ENCODE data around the gene MIS18A.

MIS18A gene

DNA sequence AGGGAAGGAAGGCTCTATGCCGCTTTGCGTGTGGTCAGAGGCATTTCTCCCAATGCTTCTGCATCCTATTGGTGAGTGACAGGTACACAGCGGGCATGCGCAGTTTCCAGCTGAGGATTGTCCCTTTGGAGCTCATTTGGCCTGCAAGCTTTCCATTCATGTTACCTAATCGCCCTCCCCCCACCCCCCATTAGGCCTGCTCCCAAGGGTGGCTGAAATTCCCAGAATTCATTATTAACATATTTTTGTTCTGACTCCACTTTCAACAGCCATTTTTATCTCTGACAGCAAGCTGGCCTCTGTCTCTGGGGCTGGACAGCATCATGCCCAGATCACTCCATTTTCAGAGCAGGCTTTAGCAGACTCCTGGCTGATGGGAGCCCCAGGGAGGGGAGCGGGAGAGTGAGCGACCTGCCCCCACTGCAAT, 25.6 kb downstream of the MIS18A start:
- DNase-seq (ENCODE audit: low spot score) = no peak

DNA sequence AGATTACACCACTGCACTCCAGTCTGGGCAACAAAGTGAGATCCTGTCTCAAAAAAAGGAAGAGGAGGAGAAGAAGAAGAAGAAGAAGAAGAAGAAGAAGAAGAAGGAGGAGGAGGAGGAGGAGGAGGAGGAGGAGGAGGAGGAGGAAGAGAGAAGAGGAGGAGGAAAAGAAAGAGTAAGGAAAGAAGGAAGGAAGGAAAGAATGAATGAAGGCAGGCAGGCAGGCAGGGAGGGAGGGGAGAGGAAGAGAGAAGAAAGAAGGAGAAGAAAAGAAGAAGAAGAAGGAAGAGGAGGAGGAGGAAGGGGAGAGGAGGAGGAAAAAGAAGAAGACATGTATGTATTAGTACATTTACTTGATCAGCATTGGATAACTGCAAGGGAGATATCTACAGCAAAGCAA, 26.7 kb downstream of the MIS18A start:
- no peak for DNase-seq (ENCODE audit: low spot score)

DNA sequence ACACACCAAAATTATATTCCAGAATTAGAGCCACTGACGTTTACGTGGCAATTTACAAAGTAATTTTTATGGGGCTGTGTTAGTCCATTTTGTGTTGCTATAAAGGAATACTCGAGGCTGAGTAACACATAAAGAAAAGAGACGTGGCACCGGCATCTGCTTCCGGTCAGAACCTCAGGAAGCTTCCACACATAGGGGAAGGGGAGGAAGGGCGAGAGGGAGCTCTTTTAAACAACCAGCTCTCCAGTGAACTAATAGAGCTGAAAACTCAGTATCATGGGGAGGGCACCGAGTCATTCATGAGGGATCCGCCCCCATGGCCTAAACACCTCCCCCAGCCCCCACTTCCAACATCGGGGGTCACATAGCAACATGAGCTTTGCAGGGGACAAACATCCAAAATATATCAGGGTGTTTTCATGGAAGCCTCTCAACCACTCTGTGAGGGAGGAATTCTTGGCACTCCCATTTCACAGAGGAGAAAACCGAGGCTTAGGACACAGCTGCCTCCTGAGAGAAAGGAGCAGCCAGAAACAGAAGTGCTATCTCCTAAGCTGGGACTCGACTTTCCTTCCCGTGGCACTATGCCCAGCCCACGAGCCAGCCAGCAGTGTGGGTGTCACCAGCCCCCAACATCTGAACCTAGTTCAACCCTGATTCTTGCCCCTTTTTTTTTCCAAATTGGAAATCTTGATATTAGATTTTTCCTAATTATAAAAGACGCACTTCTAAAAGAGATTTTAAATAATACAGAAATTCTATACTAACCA, 29.2 kb downstream of the MIS18A start:
- no peak for DNase-seq (ENCODE audit: low spot score)

DNA sequence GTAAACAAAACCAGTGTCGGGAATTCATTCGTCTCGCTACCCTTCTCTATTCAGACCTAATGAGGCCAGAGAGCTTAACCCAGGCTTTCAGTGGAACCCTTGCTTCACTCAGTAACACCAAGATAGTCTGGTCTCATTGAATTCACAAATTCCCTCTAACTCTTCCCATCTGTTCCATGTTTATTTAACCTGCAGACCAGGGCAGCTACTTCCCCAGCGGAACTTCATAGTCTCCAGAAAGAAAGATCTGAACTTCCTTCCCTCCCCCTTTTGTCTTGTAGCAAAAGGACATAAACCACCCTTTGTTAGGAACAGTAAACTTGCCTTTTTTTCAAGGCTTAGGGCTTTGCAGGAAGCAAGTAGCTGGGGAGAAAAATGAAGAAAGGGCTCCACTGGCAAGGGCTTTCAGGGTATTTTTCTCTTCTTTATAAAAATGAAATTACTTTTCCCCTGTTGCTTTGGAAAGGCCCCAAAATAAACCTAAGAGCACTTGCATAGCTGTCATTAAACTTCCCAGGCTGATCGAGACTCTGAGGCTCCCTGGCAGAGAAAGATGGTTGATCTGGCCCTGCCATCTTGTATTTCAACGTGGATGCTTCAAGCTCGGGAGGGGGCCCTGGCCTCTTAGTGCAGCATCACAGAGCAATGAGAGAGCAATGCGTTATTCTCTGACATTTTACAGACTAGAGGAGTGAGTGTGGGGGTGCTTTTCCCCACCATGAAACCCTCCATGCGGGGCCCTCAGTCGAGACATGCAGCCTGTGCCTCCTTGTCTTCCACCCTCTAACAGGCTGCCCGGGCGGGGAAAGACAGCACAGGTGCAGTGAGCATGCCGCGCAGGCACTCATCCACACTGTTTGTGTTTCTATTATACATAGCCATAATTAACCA, 30.0 kb downstream of the MIS18A start:
- DNase-seq (ENCODE audit: low spot score) = no peak

DNA sequence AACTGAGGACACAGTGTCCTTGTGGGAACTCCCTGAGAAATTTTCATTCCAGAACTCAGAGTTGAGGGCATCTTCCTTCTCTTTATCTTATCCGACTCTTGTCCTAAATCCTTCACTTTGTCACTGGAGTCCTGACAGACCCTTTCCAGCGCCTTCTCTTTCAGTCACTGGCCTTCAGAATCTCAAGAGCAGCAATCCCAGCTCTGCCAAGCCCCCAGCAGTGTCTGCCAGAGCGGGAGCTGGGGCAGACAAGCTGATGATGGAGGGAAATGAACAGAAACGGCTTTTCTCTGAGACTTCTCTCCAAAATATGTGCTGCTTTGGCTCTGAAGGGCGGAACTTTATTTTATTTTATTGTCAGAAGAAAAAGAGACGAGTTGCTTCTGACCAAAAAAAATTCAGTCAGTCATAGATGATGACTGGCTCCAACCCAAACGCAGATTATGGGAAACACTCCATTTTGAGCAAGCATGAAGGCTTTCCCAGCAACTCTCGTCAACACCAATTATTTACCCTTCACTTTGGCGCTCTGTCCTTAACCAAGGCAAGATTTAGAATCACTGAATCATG, 32.2 kb downstream of the MIS18A start:
- DNase-seq (ENCODE audit: low spot score) = no peak

DNA sequence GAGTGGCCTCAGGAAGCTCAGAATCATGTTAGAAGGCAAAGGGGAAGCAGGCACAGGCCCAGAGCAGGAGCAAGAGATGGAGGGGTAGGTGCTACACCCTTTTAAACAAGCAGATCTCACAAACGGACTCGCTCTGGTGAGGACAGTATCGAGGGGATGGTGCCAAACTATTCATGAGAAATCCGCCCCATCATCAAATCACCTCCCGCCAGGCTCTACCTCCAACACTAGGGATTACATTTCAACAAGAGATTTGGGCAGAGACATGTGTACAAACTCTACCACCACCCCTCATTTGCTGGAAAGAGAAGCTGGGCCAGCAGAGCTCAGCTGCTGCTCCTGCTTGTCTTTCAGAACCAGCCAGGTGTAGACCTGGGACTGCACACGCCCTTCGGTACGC, 32.9 kb downstream of the MIS18A start:
- DNase-seq (ENCODE audit: low spot score) = no peak

DNA sequence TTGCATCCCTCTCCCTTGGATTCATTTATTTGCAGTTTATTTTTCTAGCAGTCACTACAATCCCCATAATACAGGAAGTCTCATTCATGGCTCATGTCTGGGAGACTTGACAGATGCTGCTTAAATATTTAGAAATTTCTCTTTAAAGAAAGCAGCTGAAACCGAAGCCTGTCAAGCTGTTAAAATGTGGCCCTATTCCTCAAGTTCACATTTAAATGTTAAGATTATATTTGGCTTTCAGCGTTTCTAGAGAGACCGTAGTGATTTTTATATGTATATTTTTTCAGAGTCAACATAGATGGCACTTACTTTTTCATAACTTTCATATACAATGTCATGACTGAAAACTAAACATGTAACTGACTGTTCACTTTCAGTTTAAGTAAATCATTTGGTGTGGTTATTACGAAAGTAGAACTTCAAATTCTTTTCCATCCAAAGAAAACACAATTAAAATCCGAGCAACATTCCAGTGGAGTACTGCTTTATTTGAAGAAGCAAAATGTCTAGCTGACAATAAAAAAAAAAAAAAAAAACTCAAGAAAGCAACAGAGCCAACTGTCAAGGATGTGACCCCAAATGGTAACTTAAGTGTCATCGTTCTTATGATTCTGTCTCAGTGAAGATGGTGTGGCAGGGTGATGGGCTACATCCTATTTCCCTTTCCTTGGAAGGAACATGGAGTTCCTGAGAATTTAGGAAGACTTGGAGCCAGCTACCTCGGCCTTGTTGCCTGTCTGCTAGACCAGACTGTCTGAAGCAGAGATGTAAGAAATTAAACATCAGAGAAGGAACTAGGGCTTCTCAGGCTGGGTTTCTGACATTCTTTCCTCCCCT, 37.8 kb downstream of the MIS18A start:
- no peak for DNase-seq (ENCODE audit: low spot score)

DNA sequence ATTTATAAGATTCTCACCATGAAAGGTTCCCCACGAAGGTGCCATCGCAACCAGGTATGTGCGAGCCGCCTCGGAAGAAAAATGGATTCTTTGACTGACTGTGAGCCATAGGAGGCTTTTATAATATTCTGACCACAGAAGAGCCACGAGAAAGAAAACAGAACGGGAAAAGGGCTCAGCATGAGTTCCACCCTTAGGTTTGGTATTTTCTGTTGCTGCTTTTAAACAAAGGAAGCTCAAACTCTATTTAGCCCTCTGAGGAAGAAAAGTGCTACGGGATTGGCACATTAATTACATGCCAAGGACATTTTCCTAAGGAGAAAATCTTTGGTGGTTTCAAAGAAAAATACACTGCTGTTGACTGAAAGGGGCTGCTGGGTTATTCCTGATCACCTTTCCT, 39.3 kb downstream of the MIS18A start:
- no peak for DNase-seq (ENCODE audit: low spot score)

DNA sequence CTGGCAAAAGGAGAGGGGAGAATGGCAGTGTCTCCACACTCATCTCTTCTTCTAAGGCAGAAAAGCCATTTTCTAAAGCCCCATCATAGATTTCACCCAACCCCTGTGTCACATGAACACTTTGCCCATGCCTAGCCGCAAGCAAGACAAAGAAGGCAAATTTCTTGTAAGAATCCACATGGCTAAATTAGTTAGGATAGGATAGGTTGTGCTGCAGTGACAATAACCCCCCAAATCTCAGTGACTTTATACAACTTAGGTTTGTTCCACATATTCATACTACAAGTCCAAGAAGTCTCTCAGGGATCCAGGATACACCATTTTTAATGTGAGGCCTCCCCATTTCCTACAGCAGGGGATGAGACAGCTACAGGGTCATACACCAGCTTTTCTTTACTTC, 40.8 kb downstream of the MIS18A start:
- no peak for DNase-seq (ENCODE audit: low spot score)

DNA sequence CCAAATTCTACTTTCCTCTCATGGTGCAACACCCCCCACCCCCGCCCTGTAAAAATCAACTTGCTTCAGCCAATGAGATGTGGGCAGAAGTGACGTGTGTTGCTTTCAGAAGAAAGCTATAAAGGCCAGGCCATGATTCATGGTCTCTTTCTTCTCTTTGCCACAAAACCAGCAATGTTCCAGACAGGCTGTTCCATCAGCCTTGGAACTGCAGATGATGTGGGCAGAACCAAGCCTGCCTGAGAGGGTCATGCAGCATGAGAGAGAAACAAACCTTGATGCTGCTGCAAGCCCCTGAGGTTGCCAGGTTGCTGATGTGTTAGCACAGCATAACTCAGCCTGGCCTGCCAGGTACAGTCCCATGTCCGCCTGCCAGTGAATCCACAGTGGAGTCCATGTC, 41.8 kb downstream of the MIS18A start:
- no peak for DNase-seq (ENCODE audit: low spot score)

DNA sequence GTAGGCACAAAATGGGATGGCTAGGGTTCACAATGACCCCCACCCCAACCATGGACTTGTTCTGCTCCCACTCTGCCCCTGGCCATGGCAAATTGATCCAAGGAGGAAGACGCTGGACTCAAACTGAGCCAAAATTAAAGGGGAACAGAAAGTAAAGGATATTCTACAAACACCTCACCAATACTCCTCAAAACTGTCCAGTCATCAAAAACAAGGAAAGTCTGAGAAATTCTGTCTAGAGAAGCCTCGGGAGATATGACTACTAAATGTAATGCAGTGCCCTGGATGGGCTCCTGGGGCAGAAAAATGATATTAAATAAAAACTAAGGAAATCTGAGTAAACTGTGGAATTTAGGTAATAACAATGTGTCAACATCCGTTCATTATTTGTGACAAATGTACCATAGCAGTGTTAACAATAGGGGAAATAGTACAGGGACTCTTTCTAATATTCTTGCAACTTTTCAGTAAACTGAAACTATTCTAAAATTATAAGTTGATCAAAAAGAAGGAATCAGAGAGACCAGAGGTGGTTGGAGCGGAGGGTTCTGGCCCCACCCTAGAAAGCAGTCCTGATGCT, 45.0 kb downstream of the MIS18A start:
- no peak for DNase-seq (ENCODE audit: low spot score)

DNA sequence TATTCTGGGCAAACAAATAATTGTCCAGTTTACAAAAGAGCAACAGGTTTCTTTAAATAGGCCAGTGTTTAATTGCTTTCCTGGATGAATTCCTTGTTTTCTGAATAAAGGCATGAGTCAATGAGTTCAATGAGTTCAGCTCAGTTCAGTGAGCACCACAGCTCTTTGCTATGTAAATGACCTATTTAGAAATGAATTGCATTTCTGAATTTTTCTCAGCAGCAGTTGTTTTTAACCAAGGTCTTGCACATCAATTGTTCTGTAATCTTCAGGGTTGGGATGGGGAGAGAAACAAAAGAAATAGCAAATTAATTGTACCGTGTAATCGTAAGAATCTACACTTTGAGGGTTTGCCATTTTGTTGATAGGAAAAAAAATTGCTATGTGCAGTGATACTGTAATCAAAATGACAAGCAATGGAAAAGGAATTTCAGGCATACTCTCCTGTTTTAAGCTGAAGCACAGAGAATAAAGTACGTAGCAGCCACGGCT, 45.7 kb downstream of the MIS18A start:
- no peak for DNase-seq (ENCODE audit: low spot score)

DNA sequence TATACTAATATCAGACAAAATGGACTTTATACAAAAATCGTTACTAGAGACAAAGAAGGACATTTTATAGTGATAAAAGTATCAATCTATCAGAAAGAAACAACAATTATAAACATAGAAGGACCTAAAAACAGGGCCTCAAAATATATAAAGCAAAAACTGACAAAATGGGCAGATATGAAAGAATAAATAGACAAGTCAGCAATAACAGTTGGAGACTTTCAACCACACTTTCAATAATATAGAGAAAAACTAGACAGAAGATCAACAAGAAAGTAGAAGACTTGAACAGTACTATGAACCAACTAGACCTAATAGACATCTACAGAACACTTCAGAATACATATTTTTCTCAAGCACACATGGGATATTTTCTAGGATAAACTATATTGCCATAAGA, 52.4 kb downstream of the MIS18A start:
- DNase-seq (ENCODE audit: low spot score) = no peak

All from globus pallidus (tissue), 1 donor.